Measurements from ENCODE around the gene RBBP8.

RBBP8 gene

DNA sequence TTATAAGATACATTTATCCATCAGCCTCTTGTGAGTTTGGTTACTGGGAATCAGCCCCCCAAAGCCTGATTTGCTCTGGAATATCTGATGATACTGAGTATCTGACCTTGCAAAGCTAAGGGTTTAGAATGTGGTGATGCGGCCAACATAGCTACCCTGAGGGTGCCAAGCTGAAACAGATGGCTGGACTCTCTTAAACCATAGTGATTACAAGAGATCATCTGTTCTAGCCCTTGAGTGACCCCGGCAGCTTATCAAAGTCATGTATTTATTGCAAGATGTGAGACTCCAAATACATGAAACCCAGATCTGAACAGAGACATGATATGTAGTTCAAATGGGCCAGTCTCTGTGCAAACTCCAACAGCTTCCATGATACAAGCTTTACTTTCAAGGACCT, 124.0 kb downstream of the RBBP8 start:
- no peak overlapping the region for H3K4me3 ChIP-seq (ENCODE audit: low read depth, low read length)
- no peak for TF ChIP-seq CTCF (conservative IDR thresholded peaks at IDR 0.05; ENCODE audit: low read depth, low read length)
- no peak for DNase-seq (ENCODE audit: low read depth)

GRCh38 chr18:23058746-23059415, 125.8 kb downstream of the RBBP8 start:
- no peak for DNase-seq (ENCODE audit: low read depth)
- no peak overlapping the region for H3K4me3 ChIP-seq (ENCODE audit: low read depth, low read length)
- TF ChIP-seq CTCF (conservative IDR thresholded peaks at IDR 0.05; ENCODE audit: low read depth, low read length) = no peak

DNA sequence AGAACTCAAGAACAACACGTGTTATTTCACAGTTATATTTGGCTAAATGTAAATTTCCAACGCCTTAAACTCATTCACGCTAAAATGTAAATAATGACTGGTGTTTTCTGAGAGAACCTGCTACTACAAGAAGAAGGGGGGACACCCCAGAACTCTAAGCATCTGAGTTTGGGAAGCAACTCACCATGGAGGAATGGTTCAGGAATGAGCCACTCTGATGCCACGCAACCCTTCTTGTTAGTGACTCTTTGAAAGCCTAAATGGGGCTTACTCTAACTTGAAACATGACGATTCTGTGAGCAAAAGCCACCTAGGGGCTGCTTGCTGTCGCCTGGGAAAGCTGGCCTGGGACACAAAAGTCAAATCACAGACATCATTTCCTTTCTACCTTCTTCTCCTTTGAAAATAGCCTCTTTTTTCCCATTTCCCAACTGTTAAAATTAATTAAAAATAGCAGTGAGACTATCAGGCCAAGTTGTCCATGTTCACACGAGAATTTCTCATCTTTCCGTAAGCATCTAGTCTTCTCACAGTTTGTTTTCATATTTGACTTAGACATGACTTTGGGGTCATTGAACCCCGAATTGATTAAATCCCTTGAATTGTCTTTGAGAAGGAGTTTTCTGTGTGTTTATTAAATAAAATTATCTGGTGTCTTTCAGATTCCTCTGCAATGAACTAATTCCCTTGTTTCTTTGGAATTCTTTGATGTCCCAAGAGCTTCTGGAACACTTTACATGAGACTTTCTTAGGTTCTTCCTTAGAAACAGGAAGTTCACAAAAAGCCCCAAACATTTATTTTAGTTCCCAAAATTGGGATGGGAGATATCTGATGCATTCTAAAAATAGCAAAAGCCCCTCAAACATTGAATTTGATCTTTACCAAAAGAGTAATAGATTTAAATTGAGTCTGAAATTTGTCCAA, 126.7 kb downstream of the RBBP8 start:
- TF ChIP-seq CTCF (conservative IDR thresholded peaks at IDR 0.05; ENCODE audit: low read depth, low read length) = no peak
- DNase-seq (ENCODE audit: low read depth) = no peak
- H3K4me3 ChIP-seq (ENCODE audit: low read depth, low read length) = no peak overlapping the region

DNA sequence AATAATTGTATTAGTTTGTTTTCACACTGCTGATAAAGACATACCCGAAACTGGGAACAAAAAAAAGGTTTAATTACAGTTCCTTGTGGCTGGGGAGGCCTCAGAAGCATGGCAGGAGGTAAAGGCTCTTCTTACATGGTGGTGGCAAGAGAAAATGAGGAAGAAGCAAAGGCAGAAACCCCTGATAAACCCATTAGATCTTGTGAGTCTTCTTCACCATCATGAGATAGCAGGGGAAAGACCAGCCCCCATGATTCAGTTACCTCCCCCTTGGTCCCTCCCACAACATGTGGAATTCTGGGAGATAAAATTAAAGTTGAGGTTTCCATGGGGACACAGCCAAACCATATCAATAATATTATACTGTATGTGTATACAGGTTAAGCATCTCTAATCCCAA, 128.9 kb downstream of the RBBP8 start:
- no peak for TF ChIP-seq CTCF (conservative IDR thresholded peaks at IDR 0.05; ENCODE audit: low read depth, low read length)
- no peak overlapping the region for H3K4me3 ChIP-seq (ENCODE audit: low read depth, low read length)
- DNase-seq (ENCODE audit: low read depth) = no peak

DNA sequence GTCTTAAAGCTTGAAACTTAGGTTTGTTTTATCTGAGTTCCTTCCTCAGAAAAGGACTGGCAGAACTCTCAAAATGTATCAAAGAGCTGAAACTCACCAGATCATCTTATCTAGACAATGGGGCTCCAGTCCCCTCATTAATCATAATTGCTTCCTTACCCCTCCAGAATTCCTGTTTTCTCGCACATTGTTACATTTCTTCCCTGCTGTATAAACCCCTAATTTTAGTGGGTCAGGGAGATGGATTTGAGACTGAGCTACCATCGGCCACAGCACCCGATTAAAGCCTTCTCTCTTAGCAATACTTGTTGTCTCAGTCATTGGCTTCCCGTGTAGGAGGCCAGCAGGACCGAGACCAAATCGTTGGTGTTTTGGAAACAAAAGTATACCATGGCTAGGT, 130.4 kb downstream of the RBBP8 start:
- no peak for TF ChIP-seq CTCF (conservative IDR thresholded peaks at IDR 0.05; ENCODE audit: low read depth, low read length)
- DNase-seq (ENCODE audit: low read depth) = no peak
- no peak overlapping the region for H3K4me3 ChIP-seq (ENCODE audit: low read depth, low read length)

- no peak for DNase-seq (ENCODE audit: low read depth)
- no peak overlapping the region for H3K4me3 ChIP-seq (ENCODE audit: low read depth, low read length)
- TF ChIP-seq CTCF (conservative IDR thresholded peaks at IDR 0.05; ENCODE audit: low read depth, low read length) = no peak
These were observed 132.2 kb downstream of the RBBP8 start for GRCh38 chr18:23065234-23065806.

All from choroid plexus epithelial cell (primary cell).